ENCODE measurements around the gene ANTKMT.

DNA sequence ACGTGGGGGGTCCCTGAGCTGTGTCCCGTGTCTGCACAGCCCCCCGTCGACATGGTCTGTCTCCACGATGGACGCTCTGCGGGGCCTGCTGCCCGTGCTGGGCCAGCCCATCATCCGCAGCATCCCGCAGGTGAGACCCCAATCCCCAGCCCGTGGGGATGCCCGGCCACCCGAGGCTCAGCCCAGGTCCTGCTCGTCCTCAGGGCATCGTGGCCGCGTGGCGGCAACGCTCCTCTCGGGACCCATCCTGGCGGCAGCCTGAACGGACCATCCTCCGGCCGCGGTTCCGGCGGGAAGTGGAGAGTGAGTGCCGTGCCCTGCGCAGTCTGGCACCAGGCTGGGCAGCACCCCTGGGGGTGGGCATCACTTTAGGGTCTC lies 44.5 kb downstream of the ANTKMT start:
- TF ChIP-seq POLR2AphosphoS5 (IDR thresholded peaks at IDR 0.05; ENCODE audit: low read depth, low read length) = no peak
- TF ChIP-seq POLR2A (IDR thresholded peaks at IDR 0.05; ENCODE audit: low read depth, low read length) = no peak

All from GM12892 (cell line).